Esophagus (tissue), 2 donors: ENCODE measurements around the gene BRCC3. TPM values are rescaled to one million over a fixed set of nuclear protein-coding genes. Genes with fewer than 3 reads are reported as not detected.

ENCODE experiments used
- H3K27ac ChIP-seq, 2 donors: one replicate each; pipeline ENCODE4 v1.5.1; 2013; ENCODE audit warnings: low read depth in 2 of 2, mild to moderate bottlenecking in 2 of 2, inconsistent platforms in 1 of 2, low read length in 1 of 2, moderate library complexity in 1 of 2
- H3K27me3 ChIP-seq, 2 donors: one replicate each; pipeline ENCODE4 v1.6.1; 2013; ENCODE audit warnings: low read length in 2 of 2, control low read depth in 1 of 2, mild to moderate bottlenecking in 1 of 2; ENCODE audit not compliant: insufficient read depth in 2 of 2, control insufficient read depth in 1 of 2
- H3K36me3 ChIP-seq, 2 donors: one replicate each; pipeline ENCODE4 v1.6.1; 2013; ENCODE audit warnings: low read length in 1 of 2; ENCODE audit not compliant: control insufficient read depth in 2 of 2, insufficient read depth in 2 of 2
- H3K4me1 ChIP-seq, 2 donors: one replicate each; pipeline ENCODE4 v1.6.1; 2013; ENCODE audit warnings: low read length in 1 of 2; ENCODE audit not compliant: control insufficient read depth in 2 of 2, insufficient read depth in 2 of 2
- H3K4me3 ChIP-seq, 2 donors: one replicate each; pipeline ENCODE4 v1.5.1; 2013; ENCODE audit warnings: low read length in 2 of 2, mild to moderate bottlenecking in 2 of 2, low read depth in 1 of 2, moderate library complexity in 1 of 2
- H3K9me3 ChIP-seq, 2 donors: one replicate each; pipeline ENCODE4 v1.6.1; 2013; ENCODE audit warnings: mild to moderate bottlenecking in 2 of 2, low read depth in 1 of 2, low read length in 1 of 2, moderate library complexity in 1 of 2; ENCODE audit not compliant: control insufficient read depth in 2 of 2, insufficient read depth in 1 of 2
- WGBS, 2 donors: extraction: QIAGEN DNeasy Blood & Tissue Kit; methylation state at CpG; one replicate each; pipeline ENCODE4 v1.1.7; 2013; 5-methylcytosine and 5-hydroxymethylcytosine counted together
- polyA plus RNA-seq, 2 donors: library from polyadenylated mRNA; stranded (reverse); fragments of 200-250 nt; gene quantifications; one replicate each; pipeline ENCODE4 v1.2.3, GENCODE V29; 2013
- donor health status: healthy with polysubstance abuse.
- donor health status: Bipolar disorder and iron deficiency.

Gene BRCC3
- polyA plus RNA-seq, 2 donors: 9.8 to 17.6 TPM

- H3K27ac ChIP-seq: no peak overlapping the region
- 80 to 86% methylated on average over 5 of the region's 5 CpGs for WGBS, 2 donors
- H3K4me3 ChIP-seq: no peak overlapping the region
- no peaks in the 10 kb centered on the region for H3K27me3 ChIP-seq
- no peaks in the 10 kb centered on the region for H3K36me3 ChIP-seq
- H3K4me1 ChIP-seq: no peaks in the 10 kb centered on the region
- H3K9me3 ChIP-seq: no peaks in the 10 kb centered on the region
Observed at GRCh38 chrX:155031657-155032056, 39.7 kb upstream of the BRCC3 start.

GRCh38 chrX:155035688-155036087 lies 35.6 kb upstream of the BRCC3 start:
- Histone ChIP-seq H3K9me3 (no peaks in the 10 kb centered on the region), H3K36me3 (no peaks in the 10 kb centered on the region), H3K4me3 (no peak overlapping the region), H3K27ac (no peak overlapping the region), H3K27me3 (no peaks in the 10 kb centered on the region), H3K4me1 (no peaks in the 10 kb centered on the region)
- 95 to 100% methylated on average over 4 of the region's 4 CpGs for WGBS, 2 donors

GRCh38 chrX:155046129-155046810 lies 25.0 kb upstream of the BRCC3 start:
- Histone ChIP-seq H3K9me3 (no peaks in the 10 kb centered on the region), H3K4me3 (no peak overlapping the region), H3K4me1 (no peaks in the 10 kb centered on the region)

GRCh38 chrX:155046811-155047528 lies 24.3 kb upstream of the BRCC3 start:
- H3K4me1 ChIP-seq: no peaks in the 10 kb centered on the region
- no peaks in the 10 kb centered on the region for H3K36me3 ChIP-seq
- no peaks in the 10 kb centered on the region for H3K27me3 ChIP-seq
- H3K9me3 ChIP-seq: no peaks in the 10 kb centered on the region
- H3K4me3 ChIP-seq: no peak overlapping the region
- WGBS, 2 donors: 66 to 86% methylated on average over 5 of the region's 5 CpGs
- H3K27ac ChIP-seq: no peak overlapping the region

More at GRCh38 chrX:155046129-155046810, 25.0 kb upstream of the BRCC3 start:
- Histone ChIP-seq H3K36me3 (no peaks in the 10 kb centered on the region), H3K27me3 (no peaks in the 10 kb centered on the region), H3K27ac (no peak overlapping the region)
- 73 to 93% methylated on average over 6 of the region's 6 CpGs for WGBS, 2 donors

GRCh38 chrX:155048977-155049619 lies 22.2 kb upstream of the BRCC3 start:
- no peak overlapping the region for H3K4me3 ChIP-seq
- H3K27ac ChIP-seq: no peak overlapping the region
- H3K4me1 ChIP-seq: no peaks in the 10 kb centered on the region
- H3K9me3 ChIP-seq: no peaks in the 10 kb centered on the region
- H3K27me3 ChIP-seq: no peaks in the 10 kb centered on the region
- no peaks in the 10 kb centered on the region for H3K36me3 ChIP-seq
- 38 to 57% methylated on average over 9 of the region's 9 CpGs for WGBS, 2 donors

- 62 to 91% methylated on average over 5 of the region's 5 CpGs for WGBS, 2 donors
- no peaks in the 10 kb centered on the region for H3K36me3 ChIP-seq
Observed at GRCh38 chrX:155052738-155053498, 18.4 kb upstream of the BRCC3 start.

GRCh38 chrX:155053656-155054055 lies 17.7 kb upstream of the BRCC3 start:
- Histone ChIP-seq H3K36me3 (no peaks in the 10 kb centered on the region), H3K4me3 (no peak overlapping the region), H3K27me3 (no peaks in the 10 kb centered on the region), H3K9me3 (no peaks in the 10 kb centered on the region), H3K27ac (no peak overlapping the region), H3K4me1 (no peaks in the 10 kb centered on the region)
- 79 to 95% methylated on average over 3 of the region's 3 CpGs for WGBS, 2 donors

More at GRCh38 chrX:155052738-155053498, 18.4 kb upstream of the BRCC3 start:
- Histone ChIP-seq H3K27ac (no peak overlapping the region), H3K4me1 (no peaks in the 10 kb centered on the region), H3K9me3 (no peaks in the 10 kb centered on the region), H3K27me3 (no peaks in the 10 kb centered on the region), H3K4me3 (no peak overlapping the region)

GRCh38 chrX:155054255-155054654 lies 17.1 kb upstream of the BRCC3 start:
- H3K4me1 ChIP-seq: no peaks in the 10 kb centered on the region
- no peaks in the 10 kb centered on the region for H3K9me3 ChIP-seq
- no peaks in the 10 kb centered on the region for H3K36me3 ChIP-seq
- WGBS, 2 donors: 89% methylated on average over 4 of the region's 4 CpGs
- no peaks in the 10 kb centered on the region for H3K27me3 ChIP-seq
- no peak overlapping the region for H3K27ac ChIP-seq
- H3K4me3 ChIP-seq: no peak overlapping the region

GRCh38 chrX:155055494-155055893 lies 15.8 kb upstream of the BRCC3 start:
- no peaks in the 10 kb centered on the region for H3K9me3 ChIP-seq
- H3K36me3 ChIP-seq: no peaks in the 10 kb centered on the region
- no peaks in the 10 kb centered on the region for H3K4me1 ChIP-seq
- WGBS, 2 donors: 80 to 86% methylated on average over 3 of the region's 3 CpGs
- H3K4me3 ChIP-seq: no peak overlapping the region
- no peak overlapping the region for H3K27ac ChIP-seq
- H3K27me3 ChIP-seq: no peaks in the 10 kb centered on the region
